Measurements from ENCODE around the gene TXNRD1.

TXNRD1 gene

GRCh38 chr12:104353012-104353981 is 137.7 kb downstream of the TXNRD1 start:
- no peak for DNase-seq

GRCh38 chr12:104354167-104354867 is 138.7 kb downstream of the TXNRD1 start:
- no peak for DNase-seq

- no peak for DNase-seq
Observed at GRCh38 chr12:104354868-104355570, 139.4 kb downstream of the TXNRD1 start.

- no peak for DNase-seq
Observed at GRCh38 chr12:104355630-104356029, 140.1 kb downstream of the TXNRD1 start.

GRCh38 chr12:104356231-104357115 is 140.9 kb downstream of the TXNRD1 start:
- no peak for DNase-seq

- no peak for DNase-seq
Observed at GRCh38 chr12:104357421-104357952, 141.9 kb downstream of the TXNRD1 start.

- DNase-seq = peak; percentile 43 to 63
Observed at GRCh38 chr12:104358353-104359003, 142.9 kb downstream of the TXNRD1 start.

GRCh38 chr12:104359216-104359615 is 143.6 kb downstream of the TXNRD1 start:
- DNase-seq = no peak

- no peak for DNase-seq
Observed at GRCh38 chr12:104360157-104360556, 144.6 kb downstream of the TXNRD1 start.

GRCh38 chr12:104360983-104361707 is 145.6 kb downstream of the TXNRD1 start:
- DNase-seq = no peak

GRCh38 chr12:104365921-104366410 is 150.4 kb downstream of the TXNRD1 start:
- DNase-seq = no peak

GRCh38 chr12:104369708-104370107 is 154.1 kb downstream of the TXNRD1 start:
- DNase-seq = no peak

- DNase-seq = no peak
Observed at GRCh38 chr12:104371043-104371870, 155.7 kb downstream of the TXNRD1 start.

GRCh38 chr12:104372061-104372720 is 156.6 kb downstream of the TXNRD1 start:
- DNase-seq = no peak

GRCh38 chr12:104372721-104373335 is 157.2 kb downstream of the TXNRD1 start:
- no peak for DNase-seq

GRCh38 chr12:104374071-104374470 is 158.5 kb downstream of the TXNRD1 start:
- no peak for DNase-seq

GRCh38 chr12:104374806-104375205 is 159.2 kb downstream of the TXNRD1 start:
- no peak for DNase-seq

GRCh38 chr12:104375775-104376174 is 160.2 kb downstream of the TXNRD1 start:
- no peak for DNase-seq
